ENCODE results near the gene TMIGD3.

Gene TMIGD3

DNA sequence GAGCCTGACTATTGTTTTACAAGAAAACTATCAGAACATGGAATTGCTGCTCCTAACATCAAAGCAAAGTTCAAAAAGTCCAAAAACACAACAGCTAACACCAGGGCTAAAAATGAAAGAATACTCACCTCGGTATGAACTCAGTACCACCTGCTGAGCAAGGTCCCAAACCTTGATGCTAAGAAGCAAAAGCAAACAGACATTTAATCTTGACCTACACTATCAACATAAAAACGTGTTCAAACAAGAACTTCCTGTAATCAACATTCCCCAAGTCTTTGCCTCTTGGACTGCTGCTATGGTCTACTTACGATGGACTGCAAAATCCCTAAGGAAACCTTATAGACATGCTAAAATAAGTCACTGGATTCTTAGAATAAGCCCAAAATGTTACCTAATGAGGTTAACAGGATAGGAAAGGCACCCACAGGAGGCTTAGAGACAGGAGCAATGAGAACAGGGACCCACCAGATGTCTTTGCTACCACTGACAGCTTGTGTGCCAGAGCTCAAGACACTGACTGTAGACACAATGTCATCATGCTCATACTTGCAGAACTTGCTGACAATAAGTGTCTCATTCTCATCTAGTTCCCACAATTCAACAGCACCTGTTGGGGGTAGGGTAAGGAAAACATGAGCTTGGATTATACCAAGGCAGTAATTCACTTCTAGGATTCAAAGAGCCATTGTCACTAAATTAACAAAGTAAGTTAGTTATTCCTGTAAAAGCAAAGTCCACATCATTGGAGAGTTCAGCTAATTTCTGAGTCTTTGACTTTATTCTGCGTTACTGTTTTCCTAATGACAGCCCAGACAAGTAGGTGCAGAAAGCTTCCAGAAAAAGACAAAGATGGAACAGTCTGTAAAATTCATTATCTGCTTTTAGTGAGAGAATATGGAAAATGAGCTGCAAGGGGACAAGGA is 56.2 kb downstream of the TMIGD3 start:
- no peak for DNase-seq (ENCODE audit: low read depth in 2 of 2)

DNA sequence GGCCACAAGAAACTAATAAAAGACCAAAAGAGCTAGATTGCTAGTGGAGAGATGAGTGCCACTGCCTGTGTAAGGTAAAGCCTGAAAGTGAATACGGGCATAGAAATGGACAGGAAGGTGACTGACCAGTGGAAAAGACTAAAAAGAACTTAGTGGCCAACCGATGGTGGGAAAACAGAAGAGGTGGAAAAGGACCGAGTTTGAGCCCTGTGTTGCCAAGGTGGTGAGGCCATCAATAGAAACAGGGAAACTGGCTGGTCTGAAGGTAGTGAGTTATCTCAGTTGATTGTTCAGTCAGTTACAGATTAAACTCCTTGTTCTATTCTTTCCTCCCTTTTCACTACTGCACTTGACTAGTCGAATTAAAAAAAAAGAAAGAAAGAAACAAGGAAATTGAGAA is 56.9 kb downstream of the TMIGD3 start:
- no peak for DNase-seq (ENCODE audit: low read depth in 2 of 2)

DNA sequence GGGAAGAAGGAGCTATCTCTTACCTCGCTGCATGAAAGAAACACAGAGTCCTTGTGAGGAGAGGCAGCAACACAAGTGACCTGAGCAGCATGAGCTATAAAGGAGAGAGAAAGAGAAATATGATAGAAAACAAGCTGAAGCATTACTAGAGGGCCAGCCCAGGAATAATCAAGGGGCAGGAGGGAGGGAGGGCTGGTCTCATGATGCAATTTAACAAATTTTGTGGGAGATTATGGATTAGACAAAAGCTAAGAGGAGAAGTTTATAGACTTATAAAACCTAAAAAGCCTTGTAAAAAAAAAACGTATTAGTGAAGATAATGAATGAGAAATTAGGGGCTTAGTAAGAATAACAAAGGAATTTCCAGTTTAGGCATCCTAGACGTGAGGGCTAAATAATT is 59.4 kb downstream of the TMIGD3 start:
- no peak for DNase-seq (ENCODE audit: low read depth in 2 of 2)

DNA sequence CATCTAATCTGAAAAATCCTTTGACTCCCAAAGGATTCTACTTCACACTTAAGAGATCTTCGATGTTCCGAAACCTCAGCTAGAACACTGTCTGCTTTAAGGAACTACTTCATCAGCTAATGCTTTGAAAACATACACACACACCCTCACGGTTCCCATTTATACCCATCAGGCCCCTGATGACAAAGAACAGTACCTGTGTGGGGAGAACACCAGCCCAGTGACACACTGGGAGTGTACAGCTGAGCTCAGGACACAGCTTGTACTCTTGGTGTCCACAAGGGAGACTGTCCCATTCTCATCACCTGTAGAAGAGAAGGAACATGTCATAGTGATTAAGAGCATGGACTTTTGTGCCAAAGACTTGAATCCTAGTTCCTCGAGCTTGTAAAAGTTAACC is 61.0 kb downstream of the TMIGD3 start:
- DNase-seq (ENCODE audit: low read depth in 2 of 2), result no peak

DNA sequence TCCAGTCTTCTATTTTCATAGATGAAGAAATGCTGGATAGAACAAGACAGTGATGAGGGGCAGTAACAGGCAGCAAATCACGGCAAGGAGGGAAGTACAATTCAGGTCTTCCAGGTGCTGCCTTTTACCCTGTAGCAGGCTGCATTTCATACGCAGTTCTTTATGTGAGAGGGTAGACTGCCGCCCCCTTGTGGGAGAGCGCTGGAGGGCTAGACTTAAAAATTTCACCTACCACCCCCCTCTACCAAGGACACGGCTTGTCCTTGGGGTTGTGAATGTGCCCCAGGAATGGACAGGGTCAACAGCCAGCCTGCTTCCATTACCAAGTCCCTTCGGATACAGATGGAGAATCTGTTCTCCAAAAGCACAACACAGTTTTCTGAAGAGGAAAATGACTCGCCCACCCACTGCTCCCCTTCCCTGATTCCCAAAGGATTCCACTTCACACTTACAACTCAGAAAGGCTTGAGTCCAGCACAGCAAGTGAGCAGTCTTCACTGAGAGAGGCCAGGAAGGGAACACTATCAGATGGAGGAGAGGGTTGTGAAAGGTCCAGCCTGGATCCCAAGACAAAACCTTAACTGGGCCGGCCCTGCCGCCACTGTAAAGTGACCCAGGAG is 61.8 kb downstream of the TMIGD3 start:
- peak in 1 of 2 experiments; percentile 37 for DNase-seq (ENCODE audit: low read depth in 2 of 2)

DNA sequence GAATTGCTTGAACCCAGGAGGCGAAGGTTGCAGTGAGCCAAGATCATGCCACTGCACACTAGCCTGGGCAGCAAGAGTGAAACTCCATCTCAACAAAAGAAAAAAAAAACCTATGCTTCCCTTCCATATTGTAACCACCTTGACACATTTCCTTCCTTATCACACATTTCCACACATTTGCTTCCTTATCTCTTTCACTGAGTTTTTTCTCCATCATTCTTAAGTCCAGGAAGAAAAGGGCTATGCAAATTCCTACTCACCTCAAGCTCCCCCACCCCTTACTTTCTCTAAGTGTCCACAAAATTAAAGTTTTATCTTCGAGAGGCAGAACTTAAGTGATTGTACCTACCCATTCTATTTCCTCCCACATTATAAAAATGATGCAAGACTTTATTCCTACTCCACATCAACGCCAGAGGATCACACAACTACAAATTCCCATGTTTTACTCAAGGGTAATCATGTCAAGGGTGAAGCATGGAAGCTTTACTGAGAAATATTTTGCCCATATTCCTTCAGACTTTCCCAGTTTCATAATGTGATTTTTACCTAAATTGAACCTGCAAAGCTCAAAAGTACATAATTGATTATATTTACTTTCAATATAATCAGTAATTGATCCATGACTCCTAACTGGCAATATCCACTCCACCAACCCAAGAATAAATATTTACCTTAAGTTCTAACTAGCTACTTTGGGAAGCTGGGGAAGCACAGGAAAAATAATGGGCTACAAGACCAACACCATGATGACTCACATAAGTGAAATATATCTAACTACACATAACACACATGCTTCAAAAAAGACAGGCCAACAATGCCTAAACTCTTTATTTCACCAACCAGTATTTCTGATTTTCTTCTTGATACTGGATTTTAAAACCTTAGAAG is 63.7 kb downstream of the TMIGD3 start:
- no peak for DNase-seq (ENCODE audit: low read depth in 2 of 2)

DNA sequence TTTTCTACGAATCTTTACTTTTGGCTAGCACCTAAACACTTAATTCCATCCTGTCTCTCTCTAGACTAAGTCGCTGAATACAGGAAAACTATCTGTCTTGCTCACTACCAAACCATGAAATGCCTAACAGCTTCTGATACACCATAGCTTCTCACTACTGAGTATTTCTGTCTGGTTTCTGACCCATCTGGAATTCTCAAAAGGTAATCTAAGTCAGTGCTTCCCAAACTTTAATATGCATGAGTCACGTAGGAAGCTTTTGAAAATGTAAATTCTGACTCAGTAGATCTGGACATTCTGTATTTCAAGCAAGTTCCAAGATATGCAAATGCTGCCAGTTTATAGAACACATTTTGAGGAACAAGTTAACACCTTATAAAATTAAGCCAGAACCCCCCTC is 66.7 kb downstream of the TMIGD3 start:
- no peak for DNase-seq (ENCODE audit: low read depth in 2 of 2)
